ENCODE measurements around the gene ENPP3. TPM values are rescaled to one million over a fixed set of nuclear protein-coding genes. Genes with fewer than 3 reads are reported as not detected.
"Not testable (repeated sequence)": the region's sequence is repeated elsewhere in the genome, so short reads cannot be mapped to it uniquely, and the experiment has no call there.

The ENPP3 gene
- total RNA-seq, 1 experiment from 2014 or later: not detected

GRCh38 chr6:131728296-131728939, 91.3 kb downstream of the ENPP3 start:
- in situ Hi-C loops (cut with HindIII; ENCODE audit: low sequenced_read_pairs): no loop called here
- DNase-seq (ENCODE audit: low spot score): no peak

GRCh38 chr6:131729550-131729949, 92.4 kb downstream of the ENPP3 start:
- in situ Hi-C loops (cut with HindIII; ENCODE audit: low sequenced_read_pairs): no loop called here
- DNase-seq (ENCODE audit: low spot score): no peak

GRCh38 chr6:131730264-131730663, 93.2 kb downstream of the ENPP3 start:
- no peak for DNase-seq (ENCODE audit: low spot score)
- in situ Hi-C loops (cut with HindIII; ENCODE audit: low sequenced_read_pairs): no loop called here

DNA sequence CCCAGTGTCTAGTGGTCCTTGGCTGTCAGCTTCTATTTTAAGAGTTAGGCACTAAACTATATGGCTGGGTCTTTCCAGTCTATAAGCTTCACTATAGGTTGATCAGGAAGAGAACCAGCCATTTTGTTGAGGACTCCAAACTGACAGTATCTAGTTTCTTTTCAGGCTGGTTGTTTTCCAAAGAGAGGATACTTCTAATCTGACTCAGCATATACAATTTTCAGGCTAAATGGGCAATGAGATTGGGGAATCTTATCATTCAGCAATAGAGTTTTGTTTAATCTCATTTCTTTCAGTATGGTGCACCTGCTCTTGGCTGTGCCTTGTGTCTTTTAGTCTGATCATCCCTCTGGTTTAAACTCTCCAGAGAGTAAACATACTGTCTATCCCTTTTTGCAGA, 94.1 kb downstream of the ENPP3 start:
- in situ Hi-C loops (cut with HindIII; ENCODE audit: low sequenced_read_pairs): no loop called here
- no peak for DNase-seq (ENCODE audit: low spot score)

DNA sequence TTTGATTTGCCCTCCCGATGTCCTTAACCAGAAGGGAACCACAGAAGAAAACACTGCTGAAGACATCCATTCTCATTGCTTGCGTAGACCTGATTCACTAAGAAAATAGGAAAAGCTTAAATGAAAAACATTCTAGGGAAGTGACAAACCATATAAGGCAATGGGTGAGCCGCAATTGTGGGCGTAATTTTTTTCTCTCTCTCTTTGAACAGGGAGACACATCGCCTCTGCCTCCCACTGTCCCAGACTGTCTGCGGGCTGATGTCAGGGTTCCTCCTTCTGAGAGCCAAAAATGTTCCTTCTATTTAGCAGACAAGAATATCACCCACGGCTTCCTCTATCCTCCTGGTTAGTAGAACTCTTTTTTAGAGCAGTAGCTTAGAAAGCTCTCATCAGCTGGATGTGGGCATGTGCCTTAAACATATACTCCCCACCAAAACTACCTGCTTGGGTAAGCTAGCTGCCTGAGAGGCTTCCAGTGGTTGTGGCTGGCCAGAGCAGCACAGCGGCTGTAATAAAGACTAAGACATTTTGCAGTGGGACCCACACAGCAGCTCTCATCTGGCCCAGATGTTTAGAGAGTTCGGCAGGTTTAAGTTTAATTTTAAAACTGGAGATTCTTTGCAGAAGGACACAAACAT, 96.4 kb downstream of the ENPP3 start:
- DNase-seq (ENCODE audit: low spot score): no peak
- in situ Hi-C loops (cut with HindIII; ENCODE audit: low sequenced_read_pairs): no loop called here

- no peak for DNase-seq (ENCODE audit: low spot score)
- in situ Hi-C loops (cut with HindIII; ENCODE audit: low sequenced_read_pairs): no loop called here
Observed at GRCh38 chr6:131736003-131736596, 99.0 kb downstream of the ENPP3 start.

- in situ Hi-C loops (cut with HindIII; ENCODE audit: low sequenced_read_pairs): no loop called here
- no peak for DNase-seq (ENCODE audit: low spot score)
Observed at GRCh38 chr6:131736811-131737210, 99.7 kb downstream of the ENPP3 start.

DNA sequence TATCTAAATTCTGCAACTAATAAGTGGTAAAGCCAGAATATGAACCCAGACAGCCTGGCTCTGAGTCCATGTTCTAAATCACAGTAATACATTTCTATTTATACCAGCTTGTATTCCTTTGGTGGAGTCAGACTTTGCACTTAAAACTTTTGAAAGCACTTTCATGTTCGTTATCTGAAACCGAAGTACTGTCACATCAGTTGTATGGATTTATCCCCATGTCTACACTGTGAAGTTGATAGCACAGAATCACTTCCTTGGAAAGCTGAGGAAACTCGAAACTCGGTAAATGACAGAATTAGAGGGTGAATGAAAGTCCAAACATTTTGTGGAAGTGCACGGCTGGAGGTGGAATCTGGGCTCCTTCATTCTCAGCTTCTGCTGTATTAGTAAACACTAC, 102.0 kb downstream of the ENPP3 start:
- DNase-seq (ENCODE audit: low spot score): no peak
- in situ Hi-C loops (cut with HindIII; ENCODE audit: low sequenced_read_pairs): no loop called here

- DNase-seq (ENCODE audit: low spot score): no peak
- in situ Hi-C loops (cut with HindIII; ENCODE audit: low sequenced_read_pairs): no loop called here
Observed at GRCh38 chr6:131740161-131740560, 103.1 kb downstream of the ENPP3 start.

- in situ Hi-C loops (cut with HindIII; ENCODE audit: low sequenced_read_pairs): no loop called here
Observed at GRCh38 chr6:131741688-131742393, 104.7 kb downstream of the ENPP3 start.

DNA sequence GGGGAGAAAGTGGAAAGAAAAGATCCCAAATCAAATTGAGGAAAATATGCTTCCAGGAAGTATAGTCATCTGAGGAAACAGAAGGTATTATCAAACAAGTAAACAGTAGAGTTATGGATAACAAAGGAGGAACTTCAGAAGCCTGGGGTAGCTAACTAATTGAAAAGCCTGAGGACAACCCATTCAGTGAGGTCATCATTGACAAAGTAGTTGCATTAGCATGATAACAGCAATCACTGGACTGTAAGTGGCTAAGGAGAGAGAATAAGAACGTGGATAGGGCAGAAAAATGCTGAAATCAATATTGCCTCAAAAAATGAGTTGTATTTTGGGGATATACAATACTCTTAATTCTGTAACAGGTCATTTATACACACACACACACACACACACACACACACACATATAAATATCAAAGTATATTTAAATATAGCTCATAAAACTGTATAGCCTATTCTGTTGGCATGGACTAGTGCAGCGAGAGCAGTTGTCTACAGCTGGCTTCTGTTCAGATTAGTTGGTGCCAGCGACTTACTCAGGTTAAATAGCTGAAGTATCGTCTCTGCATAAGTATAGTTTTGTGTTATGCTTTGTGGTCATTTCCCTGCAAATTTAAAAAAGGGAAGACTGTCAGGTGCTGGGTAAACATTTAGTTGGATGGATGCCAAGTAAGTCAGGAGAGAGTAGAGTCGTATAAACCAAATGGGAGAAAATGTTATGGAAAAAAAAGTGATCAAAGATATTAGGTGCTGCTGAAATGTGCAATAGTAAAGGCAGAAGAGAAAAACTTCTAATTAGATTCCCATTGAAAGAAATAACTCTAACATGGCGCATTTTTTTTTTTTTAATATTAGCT, 107.6 kb downstream of the ENPP3 start:
- in situ Hi-C loops (cut with HindIII; ENCODE audit: low sequenced_read_pairs): no loop called here
- no peak for DNase-seq (ENCODE audit: low spot score)

More at GRCh38 chr6:131741688-131742393, 104.7 kb downstream of the ENPP3 start:
- DNase-seq (ENCODE audit: low spot score): no peak

DNA sequence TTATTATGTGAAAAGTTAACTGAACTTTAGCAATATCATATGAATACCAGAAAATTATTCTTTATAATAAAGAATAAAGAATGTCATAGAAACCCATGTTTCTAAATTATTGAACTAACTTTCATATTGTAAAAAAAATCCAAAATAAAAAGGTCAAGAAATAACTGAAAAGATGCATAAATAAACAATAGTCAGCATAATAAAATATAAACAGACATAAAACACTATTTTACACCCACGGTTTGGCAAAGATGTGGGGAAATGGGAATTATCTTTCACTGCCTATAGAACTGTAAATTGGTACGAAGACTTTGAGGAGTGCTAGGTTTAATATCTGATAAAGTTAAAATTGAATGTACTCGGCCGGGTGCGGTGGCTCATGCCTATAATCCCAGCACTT, 108.4 kb downstream of the ENPP3 start:
- in situ Hi-C loops (cut with HindIII; ENCODE audit: low sequenced_read_pairs): no loop called here
- DNase-seq (ENCODE audit: low spot score): no peak

- in situ Hi-C loops (cut with HindIII; ENCODE audit: low sequenced_read_pairs): no loop called here
- DNase-seq (ENCODE audit: low spot score): no peak
Observed at GRCh38 chr6:131747821-131748353, 110.8 kb downstream of the ENPP3 start.

DNA sequence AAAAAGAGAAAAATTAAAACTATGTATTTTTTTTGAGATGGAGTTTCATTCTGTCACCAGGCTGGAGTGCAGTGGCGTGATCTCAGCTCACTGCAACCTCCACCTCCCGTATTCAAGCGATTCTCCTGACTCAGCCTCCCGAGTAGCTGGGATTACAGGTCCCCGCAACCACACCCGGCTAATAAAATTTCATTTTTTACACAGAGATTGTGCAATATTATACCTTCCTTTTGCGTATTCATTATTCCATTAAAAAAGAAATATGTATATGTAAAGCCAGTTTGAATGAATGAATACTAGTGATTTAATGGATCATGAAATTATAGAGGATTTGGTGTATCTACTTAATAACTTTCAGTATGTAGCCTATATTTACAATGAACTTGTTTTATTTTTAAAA, 111.9 kb downstream of the ENPP3 start:
- in situ Hi-C loops (cut with HindIII; ENCODE audit: low sequenced_read_pairs): no loop called here

DNA sequence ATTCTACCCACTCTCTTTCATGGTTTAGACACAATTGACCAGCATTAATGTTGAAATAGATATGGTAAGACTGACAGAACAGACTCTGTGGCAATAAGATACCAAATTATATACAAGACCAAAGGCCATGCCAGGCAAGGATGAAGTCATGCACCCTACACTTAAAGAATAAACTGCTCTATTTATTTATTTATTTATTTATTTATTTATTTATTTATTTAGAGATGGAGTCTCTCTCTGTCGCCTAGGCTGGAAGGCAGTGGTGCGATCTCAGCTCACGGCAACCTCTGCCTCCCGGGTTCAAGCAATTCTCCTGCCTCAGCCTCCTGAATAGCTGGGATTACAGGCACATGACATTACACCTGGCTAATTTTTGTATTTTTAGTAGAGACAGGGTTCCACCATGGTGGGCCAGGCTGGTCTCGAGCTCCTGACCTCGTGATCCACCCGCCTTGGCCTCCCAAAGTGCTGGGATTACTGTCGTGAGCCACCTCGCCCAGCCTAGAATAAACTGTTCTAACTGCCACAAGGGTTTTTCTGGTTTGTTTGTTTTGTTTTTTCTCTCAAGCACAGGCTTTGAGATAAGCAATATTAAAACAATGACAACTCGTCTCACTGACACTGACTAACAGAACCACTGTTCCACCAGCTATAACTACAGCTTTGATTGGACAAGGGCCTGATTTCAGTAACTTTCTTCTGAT, 114.1 kb downstream of the ENPP3 start:
- in situ Hi-C loops (cut with HindIII; ENCODE audit: low sequenced_read_pairs); DNase-seq (ENCODE audit: low spot score): not testable (repeated sequence)

More for the DNA sequence above, 111.9 kb downstream of the ENPP3 start:
- no peak for DNase-seq (ENCODE audit: low spot score)

GRCh38 chr6:131754088-131754487, 117.0 kb downstream of the ENPP3 start:
- DNase-seq (ENCODE audit: low spot score): no peak
- in situ Hi-C loops (cut with HindIII; ENCODE audit: low sequenced_read_pairs): no loop called here

- in situ Hi-C loops (cut with HindIII; ENCODE audit: low sequenced_read_pairs): no loop called here
- DNase-seq (ENCODE audit: low spot score): no peak
Observed at GRCh38 chr6:131754715-131755567, 117.8 kb downstream of the ENPP3 start.

GRCh38 chr6:131755597-131755996, 118.5 kb downstream of the ENPP3 start:
- in situ Hi-C loops (cut with HindIII; ENCODE audit: low sequenced_read_pairs): no loop called here

More at GRCh38 chr6:131755597-131755996, 118.5 kb downstream of the ENPP3 start:
- no peak for DNase-seq (ENCODE audit: low spot score)
